Endothelial cell of umbilical vein (primary cell): ENCODE measurements around the gene HOXC5. TPM values are rescaled to one million over a fixed set of nuclear protein-coding genes. Genes with fewer than 3 reads are reported as not detected.

Experiments used
- BruUV-seq: library from RNA; stranded (reverse); fragments of 400-500 nt; replicated peaks from 2 replicates; lab custom pipeline; 2021; lab: Mats Ljungman, UMichigan
- CTCF ChIA-PET: fragments of 300-600, 350-600 bp; sonication (Branson Sonifier 250); formaldehyde crosslinking; loops from one replicate; lab custom pipeline; 2021; ENCODE audit warnings: antibody characterized with exemption, inconsistent platforms; lab: Charles Lee
- POLR2A ChIA-PET: fragments of 300-600, 350-600 bp; sonication (Branson Sonifier 250); formaldehyde crosslinking; loops from one replicate; lab custom pipeline; 2021; ENCODE audit warnings: antibody characterized with exemption, inconsistent platforms; lab: Charles Lee
- DNase-seq: peaks from one replicate; pipeline ENCODE4 v3.0.0-alpha.2; 2011; ENCODE audit warnings: low read depth, low spot score
- FAIRE-seq: peaks from 2 replicates; lab custom pipeline; 2011; peaks lifted over from hg19 to GRCh38; lab: Jason Lieb, UNC
- H2AFZ ChIP-seq: 2 replicates; pipeline ENCODE4 v1.6.0; 2012; ENCODE audit warnings: low read depth, low read length, control low read depth, inconsistent platforms
- H3K27ac ChIP-seq: 2 replicates; pipeline ENCODE4 v1.5.1; 2011; ENCODE audit warnings: low read depth, mild to moderate bottlenecking, control low read depth, low read length, moderate library complexity; ENCODE audit not compliant: insufficient read depth
- H3K27me3 ChIP-seq, 2 experiments: 2 replicates each; pipeline versions ENCODE4 v1.6.0 to v1.6.1; 2011; ENCODE audit warnings: low read length in 2 of 2, mixed read lengths in 1 of 2; ENCODE audit not compliant: control insufficient read depth in 2 of 2, insufficient read depth in 2 of 2
- H3K36me3 ChIP-seq, 2 experiments: 2 replicates in 1 of 2; 3 replicates in 1 of 2; pipeline ENCODE4 v1.5.1; 2011; ENCODE audit warnings: low read length in 2 of 2, mild to moderate bottlenecking in 1 of 2, moderate library complexity in 1 of 2; ENCODE audit not compliant: control insufficient read depth in 2 of 2, insufficient read depth in 2 of 2; ENCODE audit errors: extremely low read depth in 1 of 2
- H3K4me1 ChIP-seq: 3 replicates; pipeline ENCODE4 v1.5.1; 2011; ENCODE audit warnings: mild to moderate bottlenecking, low read length; ENCODE audit not compliant: control insufficient read depth, insufficient read depth; ENCODE audit errors: extremely low read depth
- H3K4me2 ChIP-seq: 2 replicates; pipeline ENCODE4 v1.6.1; 2011; ENCODE audit warnings: low read length, control low read depth, mixed read lengths; ENCODE audit not compliant: insufficient read depth
- H3K4me3 ChIP-seq, 3 experiments: fragments of 200-600 bp in 1 of 3; sonication (generic), shearing (Covaris generic) in 1 of 3; replicated peaks in 1 of 3; 2 replicates each; pipeline ENCODE4 v1.5.1; 2011 to 2016; ENCODE audit warnings: control low read depth in 3 of 3, low read length in 3 of 3, mild to moderate bottlenecking in 2 of 3, inconsistent platforms in 1 of 3, low read depth in 1 of 3, moderate library complexity in 1 of 3; ENCODE audit not compliant: insufficient read depth in 1 of 3
- H3K79me2 ChIP-seq: 2 replicates; pipeline ENCODE4 v1.6.0; 2012; ENCODE audit warnings: low read length, inconsistent platforms; ENCODE audit not compliant: control insufficient read depth, insufficient read depth
- H3K9ac ChIP-seq: replicated peaks from 2 replicates; pipeline ENCODE3; 2011; ENCODE audit warnings: low read length, control low read depth; ENCODE audit not compliant: insufficient read depth; ENCODE audit errors: extremely low read depth
- H3K9me1 ChIP-seq: replicated peaks from 3 replicates; pipeline ENCODE4 v1.6.0; 2011; ENCODE audit warnings: mild to moderate bottlenecking, low read length; ENCODE audit not compliant: control insufficient read depth, insufficient read depth; ENCODE audit errors: extremely low read depth
- H3K9me3 ChIP-seq: replicated peaks from 2 replicates; pipeline ENCODE4 v1.5.1; 2012; ENCODE audit warnings: low read length, inconsistent platforms; ENCODE audit not compliant: control insufficient read depth, insufficient read depth
- H4K20me1 ChIP-seq: replicated peaks from 2 replicates; pipeline ENCODE3; 2011; ENCODE audit warnings: mild to moderate bottlenecking, low read length; ENCODE audit not compliant: control insufficient read depth, insufficient read depth; ENCODE audit errors: extremely low read depth
- EZH2 ChIP-seq: IDR thresholded peaks from 2 replicates; pipeline ENCODE4 v1.6.1; 2012; ENCODE audit warnings: borderline replicate concordance, low read depth, mild to moderate bottlenecking, moderate library complexity, low read length, inconsistent platforms; ENCODE audit not compliant: severe bottlenecking
- FOS ChIP-seq: IDR thresholded peaks from 2 replicates; pipeline ENCODE4 v1.6.1; 2011; ENCODE audit warnings: mild to moderate bottlenecking, low read length, moderate library complexity, borderline replicate concordance; ENCODE audit not compliant: insufficient read depth
- JUN ChIP-seq: IDR thresholded peaks from 2 replicates; pipeline ENCODE4 v1.6.1; 2011; ENCODE audit warnings: borderline replicate concordance, low read depth; ENCODE audit not compliant: insufficient read length, insufficient read depth
- POLR2A ChIP-seq: IDR thresholded peaks from 2 replicates; pipeline ENCODE4 v1.6.1; 2012; ENCODE audit warnings: low read depth, mild to moderate bottlenecking, control low read depth, low read length
- dilution Hi-C: fragments of 300-500 bp; cut with MboI; formaldehyde crosslinking; loops from one replicate; pipeline ENCODE4 v1.15.0; 2019; ENCODE audit warnings: low sequenced_read_pairs; ENCODE audit not compliant: extremely low pct_ligation_motif_present
- intact Hi-C: fragments of 100-400 bp; cut with micrococcal nuclease; formaldehyde crosslinking; loops from one replicate; pipeline ENCODE4 v1.10.0; 2022
- polyA plus RNA-seq, 4 experiments: library from polyadenylated mRNA; depleted of rRNA in 3 of 4; stranded (reverse) in 3 of 4; unstranded in 1 of 4; fragments of >200 nt; gene quantifications; 2 replicates each; pipeline versions ENCODE4 v1.2.1 to v1.2.3, GENCODE V29; 2011 to 2012; ENCODE audit warnings: missing spikeins in 1 of 4
- total RNA-seq: library from RNA; stranded (reverse); gene quantifications from 2 replicates; pipeline ENCODE4 v1.2.3, GENCODE V29; 2021
- TF ChIP-seq, protein P1 (sequence below), 2 donors: IDR thresholded peaks; 1 replicate in 1 of 2; 2 replicates in 1 of 2; pipeline ENCODE4 v1.5.1; 2011; ENCODE audit warnings: low read length in 2 of 2, mild to moderate bottlenecking in 2 of 2, moderate library complexity in 2 of 2, control low read depth in 1 of 2, inconsistent platforms in 1 of 2, low read depth in 1 of 2; ENCODE audit not compliant: insufficient read depth in 1 of 2; ENCODE audit errors: extremely low read depth in 1 of 2

The HOXC5 gene
- total and polyA plus RNA-seq, 2 donors (not counting 3 experiments of a cell fraction or from before 2014, with no cell fraction given), result not detected

DNA sequence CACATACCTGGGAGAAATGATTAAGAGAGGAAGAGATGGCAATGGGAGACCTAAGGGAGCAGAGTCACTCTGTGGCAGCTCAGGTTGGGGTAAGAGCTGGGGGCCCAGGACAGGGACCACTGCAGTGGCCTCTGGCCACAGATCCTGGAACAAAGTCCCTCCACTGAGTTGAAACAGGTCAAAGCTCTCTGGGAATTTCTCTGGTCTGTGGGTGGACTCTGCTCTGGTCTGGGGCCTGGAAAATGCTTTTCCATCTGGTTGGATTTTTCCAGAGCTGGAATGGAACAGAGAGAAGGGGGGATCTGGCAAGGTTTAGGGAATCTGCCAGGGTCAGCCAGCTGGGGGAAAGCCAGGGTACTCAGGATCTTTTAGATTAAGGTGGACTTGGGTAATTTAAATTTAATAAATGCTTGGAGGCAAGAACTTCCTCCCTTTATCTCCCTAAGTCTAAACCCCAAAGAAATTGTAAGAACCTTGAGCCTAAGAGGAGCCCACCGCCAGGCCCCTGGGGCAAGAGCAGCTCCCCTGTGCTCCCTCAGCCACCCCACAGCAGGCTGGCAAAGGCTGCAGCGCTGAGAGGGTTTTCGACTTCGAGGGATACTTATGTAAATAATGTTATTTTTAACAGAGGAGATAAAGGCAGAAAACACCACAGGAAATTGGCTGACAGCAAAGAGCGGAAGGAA lies 44.2 kb upstream of the HOXC5 start:
- no peak for DNase-seq
- no peaks in the 10 kb centered on the region for H3K9me1 ChIP-seq
- ChIA-PET POLR2A (no interaction called here), CTCF (interaction anchor here (0.6 to 2.6 kb wide), 8 partner anchors 11 to 220 kb away, joined by 3 to 8 read pairs (median 4); partner anchors contain the start of gene HOXC9)
- H4K20me1 ChIP-seq, result no peaks in the 10 kb centered on the region
- H3K4me3 ChIP-seq, result no peak overlapping the region
- no TSS peak for BruUV-seq
- H3K27me3 ChIP-seq, result peaks cover 89 to 92% of the 10 kb centered on the region in 2 experiments
- no peak overlapping the region for H2AFZ ChIP-seq
- no peak overlapping the region for H3K27ac ChIP-seq
- no peak for FAIRE-seq
- no peaks in the 10 kb centered on the region for H3K79me2 ChIP-seq
- no peak overlapping the region for H3K4me2 ChIP-seq
- dilution Hi-C loops, result no loop called here
- intact Hi-C loops, result loop anchor here (2.0 to 5.0 kb wide), 2 partner anchors 198 to 286 kb away; no protein-coding TSS in a partner anchor
- TF ChIP-seq POLR2A (no peak), EZH2 (no peak), FOS (no peak), JUN (no peak)
- TF ChIP-seq, protein P1, sequence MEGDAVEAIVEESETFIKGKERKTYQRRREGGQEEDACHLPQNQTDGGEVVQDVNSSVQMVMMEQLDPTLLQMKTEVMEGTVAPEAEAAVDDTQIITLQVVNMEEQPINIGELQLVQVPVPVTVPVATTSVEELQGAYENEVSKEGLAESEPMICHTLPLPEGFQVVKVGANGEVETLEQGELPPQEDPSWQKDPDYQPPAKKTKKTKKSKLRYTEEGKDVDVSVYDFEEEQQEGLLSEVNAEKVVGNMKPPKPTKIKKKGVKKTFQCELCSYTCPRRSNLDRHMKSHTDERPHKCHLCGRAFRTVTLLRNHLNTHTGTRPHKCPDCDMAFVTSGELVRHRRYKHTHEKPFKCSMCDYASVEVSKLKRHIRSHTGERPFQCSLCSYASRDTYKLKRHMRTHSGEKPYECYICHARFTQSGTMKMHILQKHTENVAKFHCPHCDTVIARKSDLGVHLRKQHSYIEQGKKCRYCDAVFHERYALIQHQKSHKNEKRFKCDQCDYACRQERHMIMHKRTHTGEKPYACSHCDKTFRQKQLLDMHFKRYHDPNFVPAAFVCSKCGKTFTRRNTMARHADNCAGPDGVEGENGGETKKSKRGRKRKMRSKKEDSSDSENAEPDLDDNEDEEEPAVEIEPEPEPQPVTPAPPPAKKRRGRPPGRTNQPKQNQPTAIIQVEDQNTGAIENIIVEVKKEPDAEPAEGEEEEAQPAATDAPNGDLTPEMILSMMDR (IDR thresholded peaks at IDR 0.05; ENCODE audit: extremely low read depth in 1 of 2, insufficient read depth in 1 of 2, low read depth in 1 of 2, low read length in 2 of 2), result no peak
- no peak overlapping the region for H3K9ac ChIP-seq
- H3K9me3 ChIP-seq, result no peaks in the 10 kb centered on the region
- H3K36me3 ChIP-seq, result no peaks in the 10 kb centered on the region
- no peaks in the 10 kb centered on the region for H3K4me1 ChIP-seq
